WTC11 (cell line): Measurements from ENCODE around the gene PARL. TPM values are rescaled to one million over a fixed set of nuclear protein-coding genes. Genes with fewer than 3 reads are reported as not detected.

Source experiments
- ATAC-seq: fragments of 200-7000 bp; cut with Tn5 transposase; 2 replicates; pipeline ENCODE4 v1.10.0; 2021; ENCODE audit warnings: mild to moderate bottlenecking, moderate library complexity
- CTCF ChIA-PET: fragments of 300-600 bp; sonication (Branson Sonifier 250); formaldehyde crosslinking; loops from one replicate; lab custom pipeline; 2021; ENCODE audit warnings: antibody characterized with exemption; lab: Charles Lee
- POLR2A ChIA-PET: fragments of 350-600 bp; sonication (Branson Sonifier 250); formaldehyde crosslinking; loops from one replicate; lab custom pipeline; 2021; ENCODE audit warnings: antibody characterized with exemption; lab: Charles Lee
- DNase-seq: peaks from one replicate; pipeline ENCODE4 v3.0.0; 2021; ENCODE audit warnings: low spot score
- H3K27ac Mint-ChIP-seq: 2 replicates; pipeline ENCODE4 v1.8.0; 2021; ENCODE audit warnings: mixed read lengths
- H3K27me3 Mint-ChIP-seq: 2 replicates; pipeline ENCODE4 v1.8.0; 2021; ENCODE audit warnings: low read depth, mild to moderate bottlenecking, moderate library complexity, mixed read lengths
- H3K36me3 Mint-ChIP-seq: 2 replicates; pipeline ENCODE4 v1.8.0; 2021; ENCODE audit warnings: mixed read lengths
- H3K4me1 Mint-ChIP-seq: 2 replicates; pipeline ENCODE4 v1.8.0; 2022; ENCODE audit warnings: mixed read lengths
- H3K4me3 Mint-ChIP-seq: 2 replicates; pipeline ENCODE4 v1.8.0; 2021; ENCODE audit warnings: mild to moderate bottlenecking, moderate library complexity, mixed read lengths
- H3K9me3 Mint-ChIP-seq: 2 replicates; pipeline ENCODE4 v1.8.0; 2021; ENCODE audit warnings: mixed read lengths
- FOXJ3 ChIP-seq: sonication (generic); formaldehyde crosslinking; IDR thresholded peaks from 2 replicates; pipeline ENCODE4 v1.9.0; 2021; ENCODE audit warnings: missing genetic modification reagents, mild to moderate bottlenecking, borderline replicate concordance
- FOXK1 ChIP-seq: sonication (generic); formaldehyde crosslinking; IDR thresholded peaks from 2 replicates; pipeline ENCODE4 v1.8.0; 2022; ENCODE audit warnings: mild to moderate bottlenecking, moderate library complexity, missing genetic modification reagents
- FOXP1 ChIP-seq: sonication (generic); formaldehyde crosslinking; IDR thresholded peaks from 2 replicates; pipeline ENCODE4 v1.8.0; 2022; ENCODE audit warnings: missing genetic modification reagents, mild to moderate bottlenecking, moderate library complexity, borderline replicate concordance
- HMGA2 ChIP-seq: fragments of 250-450 bp; sonication (Bioruptor Pico); IDR thresholded peaks from 2 replicates; pipeline ENCODE4 v1.4.0; 2021; ENCODE audit warnings: mild to moderate bottlenecking, moderate library complexity
- KAT7 ChIP-seq: sonication (generic); formaldehyde crosslinking; IDR thresholded peaks from 2 replicates; pipeline ENCODE4 v1.8.1; 2023; ENCODE audit warnings: missing genetic modification reagents, mild to moderate bottlenecking, borderline replicate concordance
- MYBL2 ChIP-seq: sonication (generic); formaldehyde crosslinking; IDR thresholded peaks from 2 replicates; pipeline ENCODE4 v1.8.1; 2023; ENCODE audit warnings: mild to moderate bottlenecking, moderate library complexity, missing genetic modification reagents
- NFATC4 ChIP-seq: fragments of 250-450 bp; sonication (Bioruptor Pico); IDR thresholded peaks from 2 replicates; pipeline ENCODE4 v1.9.0; 2021; ENCODE audit warnings: mild to moderate bottlenecking
- RELA ChIP-seq: sonication (generic); formaldehyde crosslinking; IDR thresholded peaks from 2 replicates; pipeline ENCODE4 v1.8.1; 2022; ENCODE audit warnings: missing genetic modification reagents, mild to moderate bottlenecking, borderline replicate concordance
- SP1 ChIP-seq: sonication (generic); formaldehyde crosslinking; conservative IDR thresholded peaks from 2 replicates; pipeline ENCODE4 v1.8.1; 2022; ENCODE audit warnings: missing genetic modification reagents
- TEAD4 ChIP-seq: sonication (generic); formaldehyde crosslinking; IDR thresholded peaks from 2 replicates; pipeline ENCODE4 v1.8.0; 2022; ENCODE audit warnings: mild to moderate bottlenecking, missing genetic modification reagents
- ZNF232 ChIP-seq: sonication (generic); formaldehyde crosslinking; IDR thresholded peaks from 2 replicates; pipeline ENCODE4 v1.8.0; 2022; ENCODE audit warnings: mild to moderate bottlenecking, missing genetic modification reagents
- ZNF263 ChIP-seq: sonication (generic); formaldehyde crosslinking; IDR thresholded peaks from 2 replicates; pipeline ENCODE4 v1.8.1; 2022; ENCODE audit warnings: low read depth, mild to moderate bottlenecking, moderate library complexity, missing genetic modification reagents
- ZNF416 ChIP-seq: fragments of 250-450 bp; sonication (Bioruptor Pico); IDR thresholded peaks from 2 replicates; pipeline ENCODE4 v1.9.0; 2021; ENCODE audit warnings: mild to moderate bottlenecking, inconsistent platforms
- total RNA-seq: library from RNA; stranded (reverse); gene quantifications from 3 replicates; pipeline ENCODE4 v1.2.3, GENCODE V29; 2021
- TF ChIP-seq, protein P1 (sequence below): fragments of 200-600 bp; IDR thresholded peaks from 2 replicates; pipeline ENCODE4 v1.8.0; 2022; ENCODE audit warnings: antibody characterized with exemption
- TF ChIP-seq, protein P2 (sequence below): sonication (generic); formaldehyde crosslinking; IDR thresholded peaks from 2 replicates; pipeline ENCODE4 v1.8.1; 2023; ENCODE audit warnings: mild to moderate bottlenecking, missing genetic modification reagents
- TF ChIP-seq, protein P3 (sequence below): sonication (generic); formaldehyde crosslinking; IDR thresholded peaks from 2 replicates; pipeline ENCODE4 v1.8.0; 2022; ENCODE audit warnings: missing genetic modification reagents
- TF ChIP-seq, protein P4 (sequence below): sonication (generic); formaldehyde crosslinking; IDR thresholded peaks from 2 replicates; pipeline ENCODE4 v1.8.0; 2023; ENCODE audit warnings: missing genetic modification reagents, mild to moderate bottlenecking, borderline replicate concordance
- TF ChIP-seq, protein P5 (sequence below): sonication (generic); formaldehyde crosslinking; IDR thresholded peaks from 2 replicates; pipeline ENCODE4 v1.8.0; 2023; ENCODE audit warnings: mild to moderate bottlenecking, missing genetic modification reagents
- TF ChIP-seq, protein P6 (sequence below): sonication (generic); formaldehyde crosslinking; IDR thresholded peaks from 2 replicates; pipeline ENCODE4 v1.8.1; 2023; ENCODE audit warnings: mild to moderate bottlenecking, moderate library complexity, missing genetic modification reagents
- TF ChIP-seq, protein P7 (sequence below): sonication (generic); formaldehyde crosslinking; IDR thresholded peaks from 2 replicates; pipeline ENCODE4 v1.8.1; 2022; ENCODE audit warnings: low read depth, missing genetic modification reagents, borderline replicate concordance

PARL gene
- total RNA-seq, 1 experiment from 2014 or later, result 93.5 TPM

DNA sequence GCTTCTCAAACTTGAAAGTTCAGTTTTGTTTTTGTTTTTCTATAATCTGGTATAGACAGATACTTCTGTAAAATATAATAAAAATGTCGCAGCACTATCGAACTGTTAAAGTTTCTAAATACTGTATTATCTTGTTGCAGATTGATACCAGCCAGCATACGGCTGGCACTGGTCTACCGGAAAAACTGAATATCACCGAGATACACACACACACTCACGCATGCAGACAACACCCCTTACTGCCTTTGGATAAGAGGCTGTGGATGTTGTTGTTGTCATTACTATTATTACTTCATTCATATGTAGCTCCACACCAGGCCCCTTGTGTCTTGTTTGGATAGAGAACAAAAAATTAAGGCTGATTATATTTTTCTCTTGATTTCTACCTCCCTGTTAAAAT lies 91.7 kb downstream of the PARL start:
- no peak for DNase-seq
- POLR2A ChIA-PET, result no interaction called here
- TF ChIP-seq FOXP1 (CRISPR knock-in tag) (no peak), FOXJ3 (CRISPR knock-in tag) (no peak), TEAD4 (CRISPR knock-in tag) (no peak), ZNF232 (no peak), NFATC4 (no peak), FOXK1 (no peak), ZNF263 (CRISPR knock-in tag) (no peak), ZNF416 (no peak), HMGA2 (CRISPR knock-in tag) (no peak), KAT7 (CRISPR knock-in tag) (no peak), SP1 (CRISPR knock-in tag) (no peak), MYBL2 (CRISPR knock-in tag) (no peak), RELA (CRISPR knock-in tag) (no peak)
- TF ChIP-seq, protein P1, sequence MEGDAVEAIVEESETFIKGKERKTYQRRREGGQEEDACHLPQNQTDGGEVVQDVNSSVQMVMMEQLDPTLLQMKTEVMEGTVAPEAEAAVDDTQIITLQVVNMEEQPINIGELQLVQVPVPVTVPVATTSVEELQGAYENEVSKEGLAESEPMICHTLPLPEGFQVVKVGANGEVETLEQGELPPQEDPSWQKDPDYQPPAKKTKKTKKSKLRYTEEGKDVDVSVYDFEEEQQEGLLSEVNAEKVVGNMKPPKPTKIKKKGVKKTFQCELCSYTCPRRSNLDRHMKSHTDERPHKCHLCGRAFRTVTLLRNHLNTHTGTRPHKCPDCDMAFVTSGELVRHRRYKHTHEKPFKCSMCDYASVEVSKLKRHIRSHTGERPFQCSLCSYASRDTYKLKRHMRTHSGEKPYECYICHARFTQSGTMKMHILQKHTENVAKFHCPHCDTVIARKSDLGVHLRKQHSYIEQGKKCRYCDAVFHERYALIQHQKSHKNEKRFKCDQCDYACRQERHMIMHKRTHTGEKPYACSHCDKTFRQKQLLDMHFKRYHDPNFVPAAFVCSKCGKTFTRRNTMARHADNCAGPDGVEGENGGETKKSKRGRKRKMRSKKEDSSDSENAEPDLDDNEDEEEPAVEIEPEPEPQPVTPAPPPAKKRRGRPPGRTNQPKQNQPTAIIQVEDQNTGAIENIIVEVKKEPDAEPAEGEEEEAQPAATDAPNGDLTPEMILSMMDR, result no peak
- TF ChIP-seq, protein P2, sequence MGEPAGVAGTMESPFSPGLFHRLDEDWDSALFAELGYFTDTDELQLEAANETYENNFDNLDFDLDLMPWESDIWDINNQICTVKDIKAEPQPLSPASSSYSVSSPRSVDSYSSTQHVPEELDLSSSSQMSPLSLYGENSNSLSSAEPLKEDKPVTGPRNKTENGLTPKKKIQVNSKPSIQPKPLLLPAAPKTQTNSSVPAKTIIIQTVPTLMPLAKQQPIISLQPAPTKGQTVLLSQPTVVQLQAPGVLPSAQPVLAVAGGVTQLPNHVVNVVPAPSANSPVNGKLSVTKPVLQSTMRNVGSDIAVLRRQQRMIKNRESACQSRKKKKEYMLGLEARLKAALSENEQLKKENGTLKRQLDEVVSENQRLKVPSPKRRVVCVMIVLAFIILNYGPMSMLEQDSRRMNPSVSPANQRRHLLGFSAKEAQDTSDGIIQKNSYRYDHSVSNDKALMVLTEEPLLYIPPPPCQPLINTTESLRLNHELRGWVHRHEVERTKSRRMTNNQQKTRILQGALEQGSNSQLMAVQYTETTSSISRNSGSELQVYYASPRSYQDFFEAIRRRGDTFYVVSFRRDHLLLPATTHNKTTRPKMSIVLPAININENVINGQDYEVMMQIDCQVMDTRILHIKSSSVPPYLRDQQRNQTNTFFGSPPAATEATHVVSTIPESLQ, result no peak
- TF ChIP-seq, protein P3, sequence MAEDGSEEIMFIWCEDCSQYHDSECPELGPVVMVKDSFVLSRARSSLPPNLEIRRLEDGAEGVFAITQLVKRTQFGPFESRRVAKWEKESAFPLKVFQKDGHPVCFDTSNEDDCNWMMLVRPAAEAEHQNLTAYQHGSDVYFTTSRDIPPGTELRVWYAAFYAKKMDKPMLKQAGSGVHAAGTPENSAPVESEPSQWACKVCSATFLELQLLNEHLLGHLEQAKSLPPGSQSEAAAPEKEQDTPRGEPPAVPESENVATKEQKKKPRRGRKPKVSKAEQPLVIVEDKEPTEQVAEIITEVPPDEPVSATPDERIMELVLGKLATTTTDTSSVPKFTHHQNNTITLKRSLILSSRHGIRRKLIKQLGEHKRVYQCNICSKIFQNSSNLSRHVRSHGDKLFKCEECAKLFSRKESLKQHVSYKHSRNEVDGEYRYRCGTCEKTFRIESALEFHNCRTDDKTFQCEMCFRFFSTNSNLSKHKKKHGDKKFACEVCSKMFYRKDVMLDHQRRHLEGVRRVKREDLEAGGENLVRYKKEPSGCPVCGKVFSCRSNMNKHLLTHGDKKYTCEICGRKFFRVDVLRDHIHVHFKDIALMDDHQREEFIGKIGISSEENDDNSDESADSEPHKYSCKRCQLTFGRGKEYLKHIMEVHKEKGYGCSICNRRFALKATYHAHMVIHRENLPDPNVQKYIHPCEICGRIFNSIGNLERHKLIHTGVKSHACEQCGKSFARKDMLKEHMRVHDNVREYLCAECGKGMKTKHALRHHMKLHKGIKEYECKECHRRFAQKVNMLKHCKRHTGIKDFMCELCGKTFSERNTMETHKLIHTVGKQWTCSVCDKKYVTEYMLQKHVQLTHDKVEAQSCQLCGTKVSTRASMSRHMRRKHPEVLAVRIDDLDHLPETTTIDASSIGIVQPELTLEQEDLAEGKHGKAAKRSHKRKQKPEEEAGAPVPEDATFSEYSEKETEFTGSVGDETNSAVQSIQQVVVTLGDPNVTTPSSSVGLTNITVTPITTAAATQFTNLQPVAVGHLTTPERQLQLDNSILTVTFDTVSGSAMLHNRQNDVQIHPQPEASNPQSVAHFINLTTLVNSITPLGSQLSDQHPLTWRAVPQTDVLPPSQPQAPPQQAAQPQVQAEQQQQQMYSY, result no peak
- TF ChIP-seq, protein P4, sequence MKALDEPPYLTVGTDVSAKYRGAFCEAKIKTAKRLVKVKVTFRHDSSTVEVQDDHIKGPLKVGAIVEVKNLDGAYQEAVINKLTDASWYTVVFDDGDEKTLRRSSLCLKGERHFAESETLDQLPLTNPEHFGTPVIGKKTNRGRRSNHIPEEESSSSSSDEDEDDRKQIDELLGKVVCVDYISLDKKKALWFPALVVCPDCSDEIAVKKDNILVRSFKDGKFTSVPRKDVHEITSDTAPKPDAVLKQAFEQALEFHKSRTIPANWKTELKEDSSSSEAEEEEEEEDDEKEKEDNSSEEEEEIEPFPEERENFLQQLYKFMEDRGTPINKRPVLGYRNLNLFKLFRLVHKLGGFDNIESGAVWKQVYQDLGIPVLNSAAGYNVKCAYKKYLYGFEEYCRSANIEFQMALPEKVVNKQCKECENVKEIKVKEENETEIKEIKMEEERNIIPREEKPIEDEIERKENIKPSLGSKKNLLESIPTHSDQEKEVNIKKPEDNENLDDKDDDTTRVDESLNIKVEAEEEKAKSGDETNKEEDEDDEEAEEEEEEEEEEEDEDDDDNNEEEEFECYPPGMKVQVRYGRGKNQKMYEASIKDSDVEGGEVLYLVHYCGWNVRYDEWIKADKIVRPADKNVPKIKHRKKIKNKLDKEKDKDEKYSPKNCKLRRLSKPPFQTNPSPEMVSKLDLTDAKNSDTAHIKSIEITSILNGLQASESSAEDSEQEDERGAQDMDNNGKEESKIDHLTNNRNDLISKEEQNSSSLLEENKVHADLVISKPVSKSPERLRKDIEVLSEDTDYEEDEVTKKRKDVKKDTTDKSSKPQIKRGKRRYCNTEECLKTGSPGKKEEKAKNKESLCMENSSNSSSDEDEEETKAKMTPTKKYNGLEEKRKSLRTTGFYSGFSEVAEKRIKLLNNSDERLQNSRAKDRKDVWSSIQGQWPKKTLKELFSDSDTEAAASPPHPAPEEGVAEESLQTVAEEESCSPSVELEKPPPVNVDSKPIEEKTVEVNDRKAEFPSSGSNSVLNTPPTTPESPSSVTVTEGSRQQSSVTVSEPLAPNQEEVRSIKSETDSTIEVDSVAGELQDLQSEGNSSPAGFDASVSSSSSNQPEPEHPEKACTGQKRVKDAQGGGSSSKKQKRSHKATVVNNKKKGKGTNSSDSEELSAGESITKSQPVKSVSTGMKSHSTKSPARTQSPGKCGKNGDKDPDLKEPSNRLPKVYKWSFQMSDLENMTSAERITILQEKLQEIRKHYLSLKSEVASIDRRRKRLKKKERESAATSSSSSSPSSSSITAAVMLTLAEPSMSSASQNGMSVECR, result no peak
- TF ChIP-seq, protein P5, sequence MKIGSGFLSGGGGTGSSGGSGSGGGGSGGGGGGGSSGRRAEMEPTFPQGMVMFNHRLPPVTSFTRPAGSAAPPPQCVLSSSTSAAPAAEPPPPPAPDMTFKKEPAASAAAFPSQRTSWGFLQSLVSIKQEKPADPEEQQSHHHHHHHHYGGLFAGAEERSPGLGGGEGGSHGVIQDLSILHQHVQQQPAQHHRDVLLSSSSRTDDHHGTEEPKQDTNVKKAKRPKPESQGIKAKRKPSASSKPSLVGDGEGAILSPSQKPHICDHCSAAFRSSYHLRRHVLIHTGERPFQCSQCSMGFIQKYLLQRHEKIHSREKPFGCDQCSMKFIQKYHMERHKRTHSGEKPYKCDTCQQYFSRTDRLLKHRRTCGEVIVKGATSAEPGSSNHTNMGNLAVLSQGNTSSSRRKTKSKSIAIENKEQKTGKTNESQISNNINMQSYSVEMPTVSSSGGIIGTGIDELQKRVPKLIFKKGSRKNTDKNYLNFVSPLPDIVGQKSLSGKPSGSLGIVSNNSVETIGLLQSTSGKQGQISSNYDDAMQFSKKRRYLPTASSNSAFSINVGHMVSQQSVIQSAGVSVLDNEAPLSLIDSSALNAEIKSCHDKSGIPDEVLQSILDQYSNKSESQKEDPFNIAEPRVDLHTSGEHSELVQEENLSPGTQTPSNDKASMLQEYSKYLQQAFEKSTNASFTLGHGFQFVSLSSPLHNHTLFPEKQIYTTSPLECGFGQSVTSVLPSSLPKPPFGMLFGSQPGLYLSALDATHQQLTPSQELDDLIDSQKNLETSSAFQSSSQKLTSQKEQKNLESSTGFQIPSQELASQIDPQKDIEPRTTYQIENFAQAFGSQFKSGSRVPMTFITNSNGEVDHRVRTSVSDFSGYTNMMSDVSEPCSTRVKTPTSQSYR (CRISPR knock-in tag), result no peak
- TF ChIP-seq, protein P6, sequence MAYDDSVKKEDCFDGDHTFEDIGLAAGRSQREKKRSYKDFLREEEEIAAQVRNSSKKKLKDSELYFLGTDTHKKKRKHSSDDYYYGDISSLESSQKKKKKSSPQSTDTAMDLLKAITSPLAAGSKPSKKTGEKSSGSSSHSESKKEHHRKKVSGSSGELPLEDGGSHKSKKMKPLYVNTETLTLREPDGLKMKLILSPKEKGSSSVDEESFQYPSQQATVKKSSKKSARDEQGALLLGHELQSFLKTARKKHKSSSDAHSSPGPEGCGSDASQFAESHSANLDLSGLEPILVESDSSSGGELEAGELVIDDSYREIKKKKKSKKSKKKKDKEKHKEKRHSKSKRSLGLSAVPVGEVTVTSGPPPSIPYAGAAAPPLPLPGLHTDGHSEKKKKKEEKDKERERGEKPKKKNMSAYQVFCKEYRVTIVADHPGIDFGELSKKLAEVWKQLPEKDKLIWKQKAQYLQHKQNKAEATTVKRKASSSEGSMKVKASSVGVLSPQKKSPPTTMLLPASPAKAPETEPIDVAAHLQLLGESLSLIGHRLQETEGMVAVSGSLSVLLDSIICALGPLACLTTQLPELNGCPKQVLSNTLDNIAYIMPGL, result no peak
- TF ChIP-seq, protein P7, sequence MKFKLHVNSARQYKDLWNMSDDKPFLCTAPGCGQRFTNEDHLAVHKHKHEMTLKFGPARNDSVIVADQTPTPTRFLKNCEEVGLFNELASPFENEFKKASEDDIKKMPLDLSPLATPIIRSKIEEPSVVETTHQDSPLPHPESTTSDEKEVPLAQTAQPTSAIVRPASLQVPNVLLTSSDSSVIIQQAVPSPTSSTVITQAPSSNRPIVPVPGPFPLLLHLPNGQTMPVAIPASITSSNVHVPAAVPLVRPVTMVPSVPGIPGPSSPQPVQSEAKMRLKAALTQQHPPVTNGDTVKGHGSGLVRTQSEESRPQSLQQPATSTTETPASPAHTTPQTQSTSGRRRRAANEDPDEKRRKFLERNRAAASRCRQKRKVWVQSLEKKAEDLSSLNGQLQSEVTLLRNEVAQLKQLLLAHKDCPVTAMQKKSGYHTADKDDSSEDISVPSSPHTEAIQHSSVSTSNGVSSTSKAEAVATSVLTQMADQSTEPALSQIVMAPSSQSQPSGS (CRISPR knock-in tag), result no peak
- CTCF ChIA-PET, result no interaction called here
- Mint-ChIP-seq H3K9me3 (no peaks in the 10 kb centered on the region), H3K4me3 (no peak overlapping the region), H3K36me3 (peaks cover 61% of the 10 kb centered on the region), H3K27ac (no peak overlapping the region), H3K4me1 (no peaks in the 10 kb centered on the region), H3K27me3 (no peaks in the 10 kb centered on the region)
- ATAC-seq, result no peak
